Loucy (cell line): ENCODE data around the gene SFSWAP.

Experiments used
- EZH2phosphoT487 ChIP-seq: fragments of 200-600 bp; IDR thresholded peaks from 2 replicates; pipeline ENCODE4 v1.6.1; 2018; ENCODE audit warnings: antibody characterized with exemption, mild to moderate bottlenecking, moderate library complexity, borderline replicate concordance
- TF ChIP-seq, protein P1 (sequence below): fragments of 200-600 bp; sonication (generic); conservative IDR thresholded peaks from 2 replicates; pipeline ENCODE4 v1.5.1; 2014; ENCODE audit warnings: mild to moderate bottlenecking, antibody characterized with exemption, low read length

DNA sequence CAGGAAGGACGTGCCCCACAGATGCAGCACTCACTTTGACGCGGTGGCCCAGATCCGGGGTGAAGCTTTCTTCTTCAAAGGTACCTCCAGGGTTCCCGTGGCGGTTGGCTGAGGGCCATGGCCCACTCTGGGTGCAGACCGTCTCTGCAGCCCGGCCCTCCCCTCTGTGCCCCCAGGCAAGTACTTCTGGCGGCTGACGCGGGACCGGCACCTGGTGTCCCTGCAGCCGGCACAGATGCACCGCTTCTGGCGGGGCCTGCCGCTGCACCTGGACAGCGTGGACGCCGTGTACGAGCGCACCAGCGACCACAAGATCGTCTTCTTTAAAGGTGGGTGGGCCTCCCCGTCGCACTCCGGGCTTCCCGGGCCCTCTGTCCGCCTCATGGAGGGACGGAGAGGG lies 134.2 kb downstream of the SFSWAP start:
- TF ChIP-seq, protein P1, sequence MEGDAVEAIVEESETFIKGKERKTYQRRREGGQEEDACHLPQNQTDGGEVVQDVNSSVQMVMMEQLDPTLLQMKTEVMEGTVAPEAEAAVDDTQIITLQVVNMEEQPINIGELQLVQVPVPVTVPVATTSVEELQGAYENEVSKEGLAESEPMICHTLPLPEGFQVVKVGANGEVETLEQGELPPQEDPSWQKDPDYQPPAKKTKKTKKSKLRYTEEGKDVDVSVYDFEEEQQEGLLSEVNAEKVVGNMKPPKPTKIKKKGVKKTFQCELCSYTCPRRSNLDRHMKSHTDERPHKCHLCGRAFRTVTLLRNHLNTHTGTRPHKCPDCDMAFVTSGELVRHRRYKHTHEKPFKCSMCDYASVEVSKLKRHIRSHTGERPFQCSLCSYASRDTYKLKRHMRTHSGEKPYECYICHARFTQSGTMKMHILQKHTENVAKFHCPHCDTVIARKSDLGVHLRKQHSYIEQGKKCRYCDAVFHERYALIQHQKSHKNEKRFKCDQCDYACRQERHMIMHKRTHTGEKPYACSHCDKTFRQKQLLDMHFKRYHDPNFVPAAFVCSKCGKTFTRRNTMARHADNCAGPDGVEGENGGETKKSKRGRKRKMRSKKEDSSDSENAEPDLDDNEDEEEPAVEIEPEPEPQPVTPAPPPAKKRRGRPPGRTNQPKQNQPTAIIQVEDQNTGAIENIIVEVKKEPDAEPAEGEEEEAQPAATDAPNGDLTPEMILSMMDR: no peak
- no peak for TF ChIP-seq EZH2phosphoT487
